HepG2 (cell line): ENCODE data around the gene CAPS. TPM values are rescaled to one million over a fixed set of nuclear protein-coding genes. Genes with fewer than 3 reads are reported as not detected.
A peak's percentile ranks its signal among the peaks of the same experiment; 100 is the strongest.

Experiments used
- HDAC2 ChIP-seq: sonication (generic); formaldehyde crosslinking; IDR thresholded peaks from 2 replicates; pipeline ENCODE4 v1.4.0; 2020; ENCODE audit warnings: missing genetic modification reagents
- polyA plus RNA-seq, 8 experiments: library from polyadenylated mRNA; depleted of rRNA in 3 of 8; stranded (reverse) in 7 of 8; unstranded in 1 of 8; fragments of >200 nt; fragmentation: Illumina TruSeq in 4 of 8; extraction: Trizol in 4 of 8; gene quantifications; 2 replicates each; pipeline versions ENCODE4 v1.2.1 to v1.2.3, GENCODE V29; 2011 to 2016; ENCODE audit warnings: low read depth in 4 of 8, missing spikeins in 1 of 8, mixed read lengths in 1 of 8; ENCODE audit not compliant: insufficient read depth in 1 of 8
- total RNA-seq, 5 experiments: library from RNA; depleted of rRNA; stranded (reverse); fragments of >200 nt; fragmentation: Illumina TruSeq; extraction: Trizol; gene quantifications; 2 replicates each; pipeline ENCODE4 v1.2.3, GENCODE V29; 2016; ENCODE audit warnings: low read depth in 1 of 5
- TF ChIP-seq, protein P1 (sequence below): sonication (generic); formaldehyde crosslinking; IDR thresholded peaks from 2 replicates; pipeline ENCODE4 v1.4.0; 2020; ENCODE audit warnings: mild to moderate bottlenecking, missing genetic modification reagents, borderline replicate concordance
- TF ChIP-seq, protein P2 (sequence below): sonication (generic); formaldehyde crosslinking; IDR thresholded peaks from 2 replicates; pipeline ENCODE4 v1.8.0; 2022; ENCODE audit warnings: mild to moderate bottlenecking, missing genetic modification reagents; ENCODE audit not compliant: insufficient replicate concordance
- TF ChIP-seq, protein P3 (sequence below): sonication (generic); formaldehyde crosslinking; IDR thresholded peaks from 2 replicates; pipeline ENCODE4 v1.4.0; 2020; ENCODE audit warnings: missing genetic modification reagents

Gene CAPS
- total and polyA plus RNA-seq, 2 of the 13 experiments (the other 11 are each of a cell fraction or from before 2014, with no cell fraction given): 3.1 TPM

DNA sequence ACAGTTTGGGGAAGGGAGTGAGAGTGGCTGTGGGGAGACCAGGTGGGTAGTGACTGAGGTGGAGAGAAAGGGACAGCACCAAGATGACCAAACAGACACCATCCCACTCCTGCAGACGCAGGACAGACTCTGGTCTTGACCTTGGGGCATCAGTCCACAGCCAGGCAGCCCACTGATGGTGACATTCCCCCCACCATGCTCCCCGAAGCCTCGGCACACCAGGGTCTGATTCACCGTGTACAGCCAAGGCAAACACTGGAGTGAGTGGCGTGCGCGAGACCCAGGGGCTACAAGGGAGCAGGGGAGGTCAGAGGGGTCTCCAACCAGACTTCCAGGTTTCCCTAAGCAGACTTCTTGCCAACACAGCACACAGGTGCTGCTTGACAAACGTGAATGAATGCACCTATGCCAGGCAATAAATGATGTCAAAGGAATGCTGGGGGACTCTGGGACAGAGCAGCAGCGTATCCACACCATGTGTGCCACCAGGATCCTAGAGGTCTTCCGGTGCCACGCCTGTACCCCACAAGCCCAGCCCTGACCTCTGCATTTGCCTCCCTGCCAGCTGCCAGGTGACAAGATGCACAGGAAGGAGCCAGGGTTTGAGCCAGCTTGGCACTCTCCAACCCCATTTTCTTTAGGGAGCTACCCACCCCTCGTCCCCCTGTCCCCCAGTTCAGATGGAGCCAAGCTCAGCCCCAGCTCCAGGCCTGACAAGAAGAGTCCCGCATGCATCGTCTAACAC is 45.4 kb downstream of the CAPS start (continued):
- TF ChIP-seq, protein P1, sequence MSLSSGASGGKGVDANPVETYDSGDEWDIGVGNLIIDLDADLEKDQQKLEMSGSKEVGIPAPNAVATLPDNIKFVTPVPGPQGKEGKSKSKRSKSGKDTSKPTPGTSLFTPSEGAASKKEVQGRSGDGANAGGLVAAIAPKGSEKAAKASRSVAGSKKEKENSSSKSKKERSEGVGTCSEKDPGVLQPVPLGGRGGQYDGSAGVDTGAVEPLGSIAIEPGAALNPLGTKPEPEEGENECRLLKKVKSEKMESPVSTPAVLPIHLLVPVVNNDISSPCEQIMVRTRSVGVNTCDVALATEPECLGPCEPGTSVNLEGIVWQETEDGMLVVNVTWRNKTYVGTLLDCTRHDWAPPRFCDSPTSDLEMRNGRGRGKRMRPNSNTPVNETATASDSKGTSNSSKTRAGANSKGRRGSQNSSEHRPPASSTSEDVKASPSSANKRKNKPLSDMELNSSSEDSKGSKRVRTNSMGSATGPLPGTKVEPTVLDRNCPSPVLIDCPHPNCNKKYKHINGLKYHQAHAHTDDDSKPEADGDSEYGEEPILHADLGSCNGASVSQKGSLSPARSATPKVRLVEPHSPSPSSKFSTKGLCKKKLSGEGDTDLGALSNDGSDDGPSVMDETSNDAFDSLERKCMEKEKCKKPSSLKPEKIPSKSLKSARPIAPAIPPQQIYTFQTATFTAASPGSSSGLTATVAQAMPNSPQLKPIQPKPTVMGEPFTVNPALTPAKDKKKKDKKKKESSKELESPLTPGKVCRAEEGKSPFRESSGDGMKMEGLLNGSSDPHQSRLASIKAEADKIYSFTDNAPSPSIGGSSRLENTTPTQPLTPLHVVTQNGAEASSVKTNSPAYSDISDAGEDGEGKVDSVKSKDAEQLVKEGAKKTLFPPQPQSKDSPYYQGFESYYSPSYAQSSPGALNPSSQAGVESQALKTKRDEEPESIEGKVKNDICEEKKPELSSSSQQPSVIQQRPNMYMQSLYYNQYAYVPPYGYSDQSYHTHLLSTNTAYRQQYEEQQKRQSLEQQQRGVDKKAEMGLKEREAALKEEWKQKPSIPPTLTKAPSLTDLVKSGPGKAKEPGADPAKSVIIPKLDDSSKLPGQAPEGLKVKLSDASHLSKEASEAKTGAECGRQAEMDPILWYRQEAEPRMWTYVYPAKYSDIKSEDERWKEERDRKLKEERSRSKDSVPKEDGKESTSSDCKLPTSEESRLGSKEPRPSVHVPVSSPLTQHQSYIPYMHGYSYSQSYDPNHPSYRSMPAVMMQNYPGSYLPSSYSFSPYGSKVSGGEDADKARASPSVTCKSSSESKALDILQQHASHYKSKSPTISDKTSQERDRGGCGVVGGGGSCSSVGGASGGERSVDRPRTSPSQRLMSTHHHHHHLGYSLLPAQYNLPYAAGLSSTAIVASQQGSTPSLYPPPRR (CRISPR knock-in tag): 0 out of 2 replicates have a peak, but pooled peaks have one; percentile 9
- TF ChIP-seq, protein P2, sequence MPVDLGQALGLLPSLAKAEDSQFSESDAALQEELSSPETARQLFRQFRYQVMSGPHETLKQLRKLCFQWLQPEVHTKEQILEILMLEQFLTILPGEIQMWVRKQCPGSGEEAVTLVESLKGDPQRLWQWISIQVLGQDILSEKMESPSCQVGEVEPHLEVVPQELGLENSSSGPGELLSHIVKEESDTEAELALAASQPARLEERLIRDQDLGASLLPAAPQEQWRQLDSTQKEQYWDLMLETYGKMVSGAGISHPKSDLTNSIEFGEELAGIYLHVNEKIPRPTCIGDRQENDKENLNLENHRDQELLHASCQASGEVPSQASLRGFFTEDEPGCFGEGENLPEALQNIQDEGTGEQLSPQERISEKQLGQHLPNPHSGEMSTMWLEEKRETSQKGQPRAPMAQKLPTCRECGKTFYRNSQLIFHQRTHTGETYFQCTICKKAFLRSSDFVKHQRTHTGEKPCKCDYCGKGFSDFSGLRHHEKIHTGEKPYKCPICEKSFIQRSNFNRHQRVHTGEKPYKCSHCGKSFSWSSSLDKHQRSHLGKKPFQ: peak; percentile 33
- TF ChIP-seq HDAC2 (CRISPR knock-in tag): no peak
- TF ChIP-seq, protein P3, sequence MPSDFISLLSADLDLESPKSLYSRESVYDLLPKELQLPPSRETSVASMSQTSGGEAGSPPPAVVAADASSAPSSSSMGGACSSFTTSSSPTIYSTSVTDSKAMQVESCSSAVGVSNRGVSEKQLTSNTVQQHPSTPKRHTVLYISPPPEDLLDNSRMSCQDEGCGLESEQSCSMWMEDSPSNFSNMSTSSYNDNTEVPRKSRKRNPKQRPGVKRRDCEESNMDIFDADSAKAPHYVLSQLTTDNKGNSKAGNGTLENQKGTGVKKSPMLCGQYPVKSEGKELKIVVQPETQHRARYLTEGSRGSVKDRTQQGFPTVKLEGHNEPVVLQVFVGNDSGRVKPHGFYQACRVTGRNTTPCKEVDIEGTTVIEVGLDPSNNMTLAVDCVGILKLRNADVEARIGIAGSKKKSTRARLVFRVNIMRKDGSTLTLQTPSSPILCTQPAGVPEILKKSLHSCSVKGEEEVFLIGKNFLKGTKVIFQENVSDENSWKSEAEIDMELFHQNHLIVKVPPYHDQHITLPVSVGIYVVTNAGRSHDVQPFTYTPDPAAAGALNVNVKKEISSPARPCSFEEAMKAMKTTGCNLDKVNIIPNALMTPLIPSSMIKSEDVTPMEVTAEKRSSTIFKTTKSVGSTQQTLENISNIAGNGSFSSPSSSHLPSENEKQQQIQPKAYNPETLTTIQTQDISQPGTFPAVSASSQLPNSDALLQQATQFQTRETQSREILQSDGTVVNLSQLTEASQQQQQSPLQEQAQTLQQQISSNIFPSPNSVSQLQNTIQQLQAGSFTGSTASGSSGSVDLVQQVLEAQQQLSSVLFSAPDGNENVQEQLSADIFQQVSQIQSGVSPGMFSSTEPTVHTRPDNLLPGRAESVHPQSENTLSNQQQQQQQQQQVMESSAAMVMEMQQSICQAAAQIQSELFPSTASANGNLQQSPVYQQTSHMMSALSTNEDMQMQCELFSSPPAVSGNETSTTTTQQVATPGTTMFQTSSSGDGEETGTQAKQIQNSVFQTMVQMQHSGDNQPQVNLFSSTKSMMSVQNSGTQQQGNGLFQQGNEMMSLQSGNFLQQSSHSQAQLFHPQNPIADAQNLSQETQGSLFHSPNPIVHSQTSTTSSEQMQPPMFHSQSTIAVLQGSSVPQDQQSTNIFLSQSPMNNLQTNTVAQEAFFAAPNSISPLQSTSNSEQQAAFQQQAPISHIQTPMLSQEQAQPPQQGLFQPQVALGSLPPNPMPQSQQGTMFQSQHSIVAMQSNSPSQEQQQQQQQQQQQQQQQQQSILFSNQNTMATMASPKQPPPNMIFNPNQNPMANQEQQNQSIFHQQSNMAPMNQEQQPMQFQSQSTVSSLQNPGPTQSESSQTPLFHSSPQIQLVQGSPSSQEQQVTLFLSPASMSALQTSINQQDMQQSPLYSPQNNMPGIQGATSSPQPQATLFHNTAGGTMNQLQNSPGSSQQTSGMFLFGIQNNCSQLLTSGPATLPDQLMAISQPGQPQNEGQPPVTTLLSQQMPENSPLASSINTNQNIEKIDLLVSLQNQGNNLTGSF (CRISPR knock-in tag): no peak
